Measurements from ENCODE around the gene FAM13A.
A peak's percentile ranks its signal among the peaks of the same experiment; 100 is the strongest.

The FAM13A gene

DNA sequence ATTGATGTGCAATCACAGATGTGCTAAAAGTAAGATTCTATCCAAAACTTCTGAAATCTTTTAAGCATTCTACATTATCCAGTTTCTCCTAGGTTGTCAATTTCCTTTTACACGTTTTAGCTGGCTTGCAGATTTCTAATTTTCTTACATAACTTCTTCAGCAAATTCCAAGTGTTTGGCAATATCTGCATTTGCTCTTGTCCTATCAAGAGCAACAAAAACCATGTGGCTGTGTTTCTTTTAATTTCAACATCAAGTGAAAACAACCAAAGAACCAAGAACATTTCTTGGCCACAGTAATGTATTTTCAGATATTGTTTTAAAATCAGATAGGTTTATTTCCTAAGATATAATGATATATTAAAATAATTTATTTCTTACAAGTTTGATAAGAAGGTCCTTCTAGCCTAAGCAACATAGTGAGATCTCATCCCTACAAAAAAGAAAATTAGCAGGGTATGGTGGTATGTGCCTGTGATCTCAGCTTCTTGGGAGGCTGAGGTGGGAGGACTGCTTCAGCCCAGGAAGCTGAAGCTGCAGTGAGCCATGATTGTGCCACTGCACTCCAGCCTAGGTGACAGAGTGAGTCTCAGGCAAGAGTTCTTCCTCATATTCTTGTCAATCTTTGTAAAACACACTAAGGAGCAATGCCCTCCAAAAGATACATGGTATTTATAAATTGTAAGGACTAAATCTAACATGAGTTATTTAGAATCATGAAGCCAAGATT lies 228.0 kb downstream of the FAM13A start:
- DNase-seq: no peak

DNA sequence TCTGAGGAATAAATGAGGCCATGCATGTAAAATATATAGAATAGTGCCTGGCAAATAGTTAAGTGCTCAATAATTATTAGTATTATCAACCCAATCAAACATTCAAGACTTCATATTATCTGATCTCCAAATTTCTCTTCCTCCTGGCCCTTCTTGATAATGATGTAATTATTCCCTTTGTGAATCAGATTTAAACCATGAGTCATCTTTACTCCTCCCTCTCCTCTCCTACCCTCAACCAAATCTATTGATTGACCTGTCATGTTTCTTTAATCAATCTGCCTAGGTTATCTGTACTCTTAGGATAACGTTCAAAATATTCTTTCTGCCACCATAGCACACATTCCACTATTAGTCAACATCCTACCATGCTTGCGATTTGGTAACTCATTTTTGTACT lies 229.5 kb downstream of the FAM13A start:
- no peak for DNase-seq

DNA sequence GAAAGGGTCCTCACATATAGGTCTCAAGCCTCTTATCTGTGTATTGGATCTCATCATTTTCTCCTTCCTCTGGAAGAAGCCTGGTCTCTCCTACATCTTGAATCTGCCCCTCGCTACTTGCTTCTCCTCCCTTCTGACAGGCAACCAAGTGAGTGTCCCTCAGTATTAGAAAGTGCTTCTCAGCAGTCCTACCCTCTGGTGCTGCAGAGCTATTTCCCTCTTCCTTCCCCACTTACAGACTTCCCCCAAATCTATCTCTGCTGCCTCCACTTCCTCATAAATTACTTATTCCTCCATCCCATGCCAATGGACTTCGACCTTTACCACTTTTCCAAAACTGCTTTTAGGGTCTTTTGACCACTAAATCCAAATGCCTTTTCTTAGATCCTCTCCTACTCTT lies 230.2 kb downstream of the FAM13A start:
- DNase-seq: no peak

DNA sequence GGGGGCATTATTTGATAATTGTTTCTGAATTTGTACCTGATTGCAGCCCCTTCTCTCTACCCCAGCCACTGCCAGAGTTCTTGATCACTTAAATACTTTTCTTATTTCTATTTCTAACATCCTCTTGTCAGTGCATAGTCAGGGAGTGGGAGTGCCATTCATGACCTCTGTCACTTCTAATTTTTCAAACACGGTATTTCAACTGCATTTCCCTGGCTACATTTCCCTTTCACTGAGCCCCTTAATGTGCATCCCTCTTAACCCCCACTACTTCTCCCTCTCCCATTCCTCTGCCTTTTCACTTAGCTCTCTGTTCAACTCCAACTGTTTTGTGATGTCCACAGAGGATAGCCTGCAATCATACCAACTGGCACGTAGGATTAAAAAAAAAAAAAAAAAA lies 231.1 kb downstream of the FAM13A start:
- DNase-seq: no peak

DNA sequence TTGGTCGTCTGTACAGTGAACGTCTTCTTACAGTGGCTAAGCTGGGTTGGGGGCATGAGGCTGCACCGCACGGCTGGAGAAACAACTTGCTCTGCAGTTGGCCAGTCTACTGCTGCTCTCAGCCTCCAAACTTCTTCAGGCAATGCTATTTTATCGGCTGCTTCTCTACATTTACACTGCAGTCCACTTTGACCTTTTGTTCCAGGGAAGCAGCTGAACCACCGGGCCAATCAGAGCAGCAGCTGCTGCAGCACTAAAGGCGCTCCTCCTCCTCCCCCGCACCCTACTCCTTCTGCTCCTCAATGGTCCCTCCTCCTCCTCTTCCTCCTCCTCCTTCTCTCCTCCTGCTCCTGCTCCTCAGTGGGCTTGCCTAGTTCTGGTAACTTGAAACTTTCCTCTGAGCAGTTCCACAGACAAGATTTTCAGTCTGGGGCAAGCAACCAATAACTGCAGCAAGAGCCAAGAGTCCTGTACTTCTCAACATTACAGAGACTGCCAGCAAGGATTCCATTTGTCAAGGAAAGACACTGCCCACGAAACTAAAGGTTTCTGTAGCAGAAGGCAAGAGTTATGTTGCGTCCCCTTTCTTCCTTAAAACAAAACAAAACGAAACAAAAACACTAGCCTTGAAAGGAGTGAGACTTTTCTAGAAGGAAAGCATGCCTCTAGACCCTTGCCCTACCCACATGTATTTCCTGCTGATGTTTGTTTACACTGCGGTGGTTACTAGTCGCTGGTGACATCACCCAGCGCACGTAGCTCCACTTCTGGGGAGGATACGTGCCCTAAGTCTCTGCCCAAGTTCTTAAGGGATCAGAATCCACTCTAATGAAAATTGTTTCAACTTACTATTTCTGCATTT lies 233.7 kb downstream of the FAM13A start:
- DNase-seq: peak; percentile 77

DNA sequence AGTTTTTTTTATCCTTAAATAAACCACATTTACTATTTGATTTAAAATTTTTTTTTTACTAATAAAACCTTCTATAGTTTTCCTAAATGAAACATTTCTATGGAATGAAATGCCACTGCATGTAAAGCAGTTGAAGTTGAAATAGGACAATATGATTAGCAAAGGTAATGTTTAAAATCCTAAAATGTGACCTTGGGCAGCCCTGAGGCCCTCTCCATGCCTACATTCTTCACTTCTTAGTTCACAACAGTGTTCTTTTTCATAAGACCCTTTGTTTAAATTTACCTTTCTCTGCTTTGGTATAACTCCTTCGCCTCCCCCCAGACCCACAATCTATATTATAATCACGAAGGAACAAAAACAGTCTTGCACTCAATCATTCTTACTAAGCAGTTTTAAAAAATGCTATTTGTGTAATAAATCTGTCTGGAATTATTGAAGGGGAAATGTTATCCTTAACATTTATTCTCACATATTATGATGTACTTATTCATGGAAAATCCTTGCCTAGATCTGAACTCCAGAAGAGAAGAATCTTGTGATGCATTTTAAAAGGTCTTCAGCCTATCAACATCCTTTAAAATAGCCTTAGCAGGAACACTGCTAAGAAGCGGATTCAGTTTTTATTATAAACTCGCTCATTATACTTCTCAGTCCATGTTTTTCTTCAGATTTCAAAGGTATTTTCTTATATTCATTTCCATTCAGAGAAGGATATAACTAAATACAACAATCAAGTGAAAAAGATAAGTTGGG lies 234.8 kb downstream of the FAM13A start:
- DNase-seq: no peak

DNA sequence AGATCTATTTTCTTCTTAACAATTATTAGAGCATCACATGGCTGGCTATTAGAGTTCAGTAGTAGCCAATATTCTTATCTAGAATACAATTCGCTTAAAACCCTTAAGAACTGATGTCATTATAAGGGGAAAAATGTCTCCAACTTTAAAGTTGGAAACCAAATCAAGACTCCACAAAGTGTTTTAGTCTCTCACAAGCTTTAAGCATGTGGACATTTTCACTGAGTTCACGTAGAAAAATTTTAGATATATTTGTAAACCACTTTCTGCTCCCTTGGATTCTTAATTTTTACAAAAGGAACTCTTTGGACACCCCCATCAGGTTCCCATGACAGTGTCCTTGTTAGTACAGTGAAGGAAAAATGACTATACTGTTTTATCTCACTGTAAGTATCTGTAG lies 235.5 kb downstream of the FAM13A start:
- DNase-seq: no peak

DNA sequence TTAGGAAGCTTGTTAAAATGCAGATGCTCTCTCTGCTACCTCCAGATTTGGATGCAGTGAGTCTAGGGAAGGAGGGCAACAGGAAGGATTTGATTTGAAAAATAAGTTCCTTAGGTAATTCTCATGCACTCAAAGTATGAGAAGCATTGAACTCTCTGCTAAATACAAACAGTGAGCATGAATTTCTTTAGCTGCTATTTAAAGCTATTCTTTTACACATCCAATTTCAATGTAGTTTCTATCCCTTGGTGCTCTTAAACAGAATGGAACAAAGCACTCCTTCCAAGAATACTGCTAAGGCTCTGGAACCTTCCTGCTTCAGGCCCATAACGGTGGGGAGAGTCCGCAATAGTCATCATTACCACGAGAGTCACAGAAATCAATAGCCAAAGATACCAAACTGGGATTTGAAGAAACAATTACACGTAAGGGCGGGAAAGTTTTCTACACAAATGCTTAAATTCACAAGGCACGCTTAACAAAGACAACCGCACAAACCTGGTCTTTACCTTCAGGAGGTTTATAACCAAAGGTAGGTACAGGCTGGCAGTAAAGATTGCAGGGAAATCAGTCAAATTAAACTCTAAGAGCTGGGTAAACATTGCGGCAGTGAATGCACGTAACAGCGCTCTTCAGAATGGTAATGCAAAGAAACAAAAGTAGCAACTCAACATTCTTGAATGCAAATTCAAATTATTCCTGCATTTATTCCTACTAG lies 236.1 kb downstream of the FAM13A start:
- DNase-seq: no peak

DNA sequence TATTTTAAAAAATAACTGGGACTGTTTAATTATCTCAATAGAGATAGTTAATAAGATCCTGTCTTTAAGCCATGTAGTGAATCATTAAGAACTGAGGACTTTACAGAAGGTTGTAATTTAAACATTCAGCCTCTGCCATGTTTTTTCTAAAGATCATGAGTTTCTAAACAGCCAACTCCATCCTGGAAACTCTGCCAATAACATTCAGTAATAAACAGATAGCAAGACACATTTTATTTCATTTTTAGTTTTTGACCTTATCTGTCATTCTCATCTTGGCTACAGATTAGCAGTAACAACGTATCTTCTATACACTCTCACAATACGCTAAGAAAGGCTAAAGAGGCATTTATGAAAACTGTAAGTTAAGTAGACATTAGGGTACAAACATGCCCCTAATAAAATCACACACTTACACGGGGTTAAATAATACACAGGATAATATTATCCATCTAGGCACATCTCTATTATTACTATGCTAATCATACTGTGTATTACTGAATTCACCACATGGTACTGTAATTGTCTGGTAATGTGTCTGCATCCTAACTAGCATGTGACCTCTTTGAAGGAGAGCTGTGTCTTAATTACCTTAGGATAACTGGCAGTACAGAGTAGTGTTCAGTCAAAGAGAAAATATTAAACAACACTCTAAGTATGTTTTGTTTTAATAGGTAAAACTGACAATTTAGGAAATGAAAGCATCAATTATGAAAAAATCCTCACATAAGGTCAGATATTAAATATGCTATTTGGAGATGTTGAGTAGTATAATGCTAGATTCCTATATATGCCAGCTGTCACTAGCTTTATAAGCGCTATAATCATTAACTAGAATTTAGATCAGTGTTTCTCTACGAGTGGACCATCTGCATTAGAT lies 236.9 kb downstream of the FAM13A start:
- DNase-seq: no peak

DNA sequence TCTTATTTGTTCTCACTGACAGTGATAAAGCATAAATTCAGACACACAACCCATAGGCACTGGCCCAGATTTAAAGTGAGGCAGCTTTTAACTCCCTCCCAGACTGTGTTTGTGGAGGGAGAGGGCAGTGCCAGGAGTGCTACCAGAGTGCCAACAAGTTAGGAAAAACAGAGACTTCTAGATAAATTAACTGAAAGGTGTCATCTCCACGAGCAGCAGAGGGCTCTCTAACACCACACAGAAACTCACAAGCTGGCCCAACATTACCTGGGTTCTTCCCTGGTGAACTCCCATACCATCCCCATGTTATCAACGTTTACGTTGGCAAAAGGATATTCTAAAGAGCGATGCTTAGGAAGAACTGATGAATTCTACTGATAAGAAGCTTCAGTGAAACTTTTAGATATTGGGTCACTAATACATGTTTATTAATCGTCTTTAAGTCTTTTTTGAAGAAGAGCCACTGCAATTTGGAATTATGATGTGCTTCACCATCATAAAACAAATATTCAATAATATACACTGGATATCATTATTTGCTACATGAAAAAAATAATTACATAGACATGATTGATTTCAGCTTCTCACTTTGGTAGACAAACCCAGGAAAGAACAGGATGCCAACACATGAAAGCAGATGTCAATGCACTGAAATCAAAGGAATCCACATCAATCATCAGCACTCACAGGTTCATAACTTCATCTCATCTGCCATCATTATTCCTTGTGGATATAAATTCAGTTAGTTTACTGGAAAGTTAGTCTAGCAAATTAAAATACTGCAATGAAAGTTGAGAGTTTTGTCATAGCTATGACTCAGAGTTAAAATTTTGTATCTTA lies 238.1 kb downstream of the FAM13A start:
- peak; percentile 35 for DNase-seq

DNA sequence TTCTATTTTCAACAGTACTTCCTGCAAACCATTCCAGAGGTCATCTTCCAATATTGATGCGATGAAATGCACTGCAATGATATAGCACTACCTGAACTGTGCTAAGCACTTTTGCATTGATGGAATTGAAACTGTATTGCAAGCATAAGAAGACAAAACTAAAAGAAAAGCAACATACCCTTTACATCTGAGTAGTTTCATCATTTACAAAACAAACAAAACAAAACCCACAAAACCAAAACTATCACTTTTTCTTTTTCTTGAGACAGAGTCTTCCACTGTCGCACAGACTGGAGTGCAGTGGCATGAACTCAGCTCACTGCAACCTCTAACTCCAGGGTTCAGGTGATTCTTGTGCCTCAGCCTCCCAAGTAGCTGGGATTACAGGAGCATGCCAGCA lies 239.2 kb downstream of the FAM13A start:
- DNase-seq: no peak

DNA sequence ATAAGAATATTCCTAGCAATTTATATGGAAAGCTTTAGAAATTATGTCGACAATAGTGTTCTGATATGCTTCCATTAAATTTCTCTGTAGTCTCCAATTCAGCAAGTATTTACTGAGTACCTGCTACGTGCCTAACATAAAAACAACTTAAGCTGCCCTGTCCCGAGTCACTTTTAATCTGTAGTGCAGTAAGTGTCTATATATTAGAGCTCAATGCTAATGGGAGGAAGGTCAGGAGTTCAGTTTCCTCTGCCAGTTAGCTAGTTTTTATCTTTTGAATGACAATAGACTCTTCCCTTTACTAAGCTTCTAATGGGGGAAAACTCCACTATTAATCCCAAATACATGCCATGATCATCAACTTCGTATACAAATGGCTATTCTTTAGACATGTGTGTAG lies 240.6 kb downstream of the FAM13A start:
- no peak for DNase-seq

DNA sequence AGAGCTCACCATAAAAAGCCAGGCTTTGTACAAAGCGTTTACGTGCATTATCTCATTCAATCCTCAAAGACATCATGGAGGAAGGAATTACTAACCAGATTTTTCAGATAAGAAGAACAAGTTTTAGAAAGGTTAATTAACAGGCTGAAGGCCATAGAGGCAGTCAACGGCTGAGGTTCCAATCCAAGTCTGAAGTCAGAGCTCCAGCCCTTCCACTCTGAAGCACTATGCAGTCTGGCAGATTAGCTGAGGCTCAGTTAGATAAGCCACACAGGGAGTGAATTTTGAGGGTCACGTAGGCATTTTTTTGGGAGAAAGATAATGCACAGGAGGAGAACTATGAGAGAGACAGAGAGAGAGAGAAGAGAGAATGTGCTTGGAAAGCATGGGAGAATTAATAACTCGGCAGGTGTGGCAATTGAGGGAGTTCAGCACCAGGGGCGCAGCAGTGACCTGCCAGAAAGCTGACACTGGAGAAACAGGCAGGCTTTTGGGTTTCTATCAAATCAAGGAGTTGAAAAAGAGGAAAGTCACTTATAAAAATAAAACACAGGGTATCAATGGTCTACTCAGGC lies 242.9 kb downstream of the FAM13A start:
- DNase-seq: no peak

DNA sequence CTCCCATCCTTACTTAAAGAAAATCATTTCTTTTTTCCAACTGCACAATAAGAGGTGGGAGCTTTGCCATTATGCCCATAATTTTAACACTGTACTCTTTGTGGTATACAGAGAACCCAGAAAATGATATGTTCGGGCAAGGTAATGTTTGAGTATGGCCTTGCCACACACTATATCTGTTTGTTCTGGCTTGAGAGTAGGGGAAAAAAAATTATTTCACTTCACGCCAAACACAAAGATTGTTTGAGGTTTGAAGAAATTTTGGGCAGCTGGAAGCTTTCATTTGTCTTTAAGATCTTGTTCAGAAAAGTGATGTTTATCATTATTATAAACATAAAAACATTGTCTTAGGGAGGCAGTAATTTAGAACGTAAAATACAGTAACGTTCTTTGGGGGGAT lies 244.0 kb downstream of the FAM13A start:
- DNase-seq: no peak

DNA sequence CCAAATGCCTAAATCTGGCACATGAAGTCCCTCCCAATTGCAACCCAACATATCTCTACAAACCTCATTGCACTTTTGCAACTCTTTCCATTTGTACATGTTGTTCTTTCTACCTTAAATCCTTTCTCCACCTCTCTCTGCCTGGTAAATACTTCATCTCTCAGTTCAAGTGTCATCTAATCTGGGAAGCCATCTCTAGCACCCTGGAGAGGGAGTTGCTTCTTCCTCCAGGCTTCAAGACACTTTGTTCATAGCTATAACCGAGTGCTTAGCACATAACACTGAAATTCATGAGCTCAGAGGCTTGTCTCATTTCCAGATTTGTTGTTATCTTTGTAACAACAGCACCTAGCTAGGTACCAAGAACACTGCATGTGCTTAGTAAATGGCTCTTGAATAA lies 244.6 kb downstream of the FAM13A start:
- DNase-seq: no peak

DNA sequence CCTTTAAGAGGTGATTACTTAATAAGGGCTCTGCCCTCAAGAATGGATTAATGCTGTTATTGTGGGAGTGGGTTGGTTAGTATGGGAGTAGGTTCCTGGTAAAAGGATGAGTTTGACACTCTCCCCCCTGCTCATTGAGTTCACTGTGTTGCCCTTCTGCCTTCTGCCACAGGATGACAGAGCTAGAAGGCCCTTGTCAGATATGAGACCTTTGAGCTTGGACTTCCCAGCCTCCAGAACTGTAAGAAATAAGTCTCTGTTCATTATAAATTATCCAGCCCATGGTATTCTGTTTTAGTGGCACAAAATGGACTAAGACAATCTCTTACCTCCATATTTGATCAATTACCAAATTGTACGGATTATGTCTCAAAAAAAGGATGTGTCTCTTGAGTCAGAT lies 245.1 kb downstream of the FAM13A start:
- no peak for DNase-seq

DNA sequence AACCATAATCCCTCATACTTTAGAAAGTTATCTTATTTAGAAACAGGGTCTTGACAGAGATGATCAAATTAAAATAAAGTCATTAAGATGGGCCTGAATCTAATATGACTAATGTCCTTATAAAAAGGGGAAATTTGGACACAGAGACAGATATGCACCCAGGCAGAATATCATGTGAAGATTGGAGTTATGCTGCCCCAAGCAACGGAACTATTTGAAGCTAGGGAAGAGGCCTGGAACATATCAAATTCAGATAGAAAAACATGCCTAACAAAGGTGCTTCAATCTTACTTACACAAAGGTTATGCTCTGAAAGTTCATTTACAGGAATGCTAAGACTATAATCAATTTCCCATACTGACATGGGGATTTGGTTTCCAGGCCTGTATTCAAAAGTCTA lies 246.7 kb downstream of the FAM13A start:
- DNase-seq: no peak

DNA sequence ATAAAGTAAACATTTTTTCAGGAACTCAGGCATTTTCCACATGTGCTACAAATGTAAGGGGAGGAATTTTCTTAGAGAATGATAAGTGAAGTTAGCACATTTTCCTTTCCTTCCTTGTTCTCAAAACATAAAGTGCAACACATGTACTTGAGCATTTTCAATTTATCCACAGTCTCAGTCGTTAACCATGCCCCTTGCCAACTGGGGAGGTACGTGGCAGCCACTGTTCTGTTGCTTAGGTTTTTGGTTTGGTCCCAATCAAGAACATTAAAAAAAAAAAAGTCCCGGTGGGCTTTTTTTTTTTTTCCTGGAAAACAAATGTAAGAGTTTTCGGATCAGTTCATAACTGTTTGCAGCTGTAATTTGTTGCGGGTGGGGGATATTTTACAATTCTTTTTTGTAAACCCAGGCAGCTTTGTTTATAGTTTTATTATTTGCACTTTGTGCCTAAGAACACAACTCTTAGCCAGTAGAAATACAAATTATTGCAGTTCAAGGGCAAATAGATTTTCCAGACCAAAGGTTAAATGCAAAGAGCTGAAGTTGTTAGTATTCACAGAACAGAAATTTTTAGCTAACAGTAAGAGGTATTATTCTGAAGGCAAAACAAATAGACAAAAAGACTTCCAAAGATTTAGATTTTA lies 247.3 kb downstream of the FAM13A start:
- no peak for DNase-seq

DNA sequence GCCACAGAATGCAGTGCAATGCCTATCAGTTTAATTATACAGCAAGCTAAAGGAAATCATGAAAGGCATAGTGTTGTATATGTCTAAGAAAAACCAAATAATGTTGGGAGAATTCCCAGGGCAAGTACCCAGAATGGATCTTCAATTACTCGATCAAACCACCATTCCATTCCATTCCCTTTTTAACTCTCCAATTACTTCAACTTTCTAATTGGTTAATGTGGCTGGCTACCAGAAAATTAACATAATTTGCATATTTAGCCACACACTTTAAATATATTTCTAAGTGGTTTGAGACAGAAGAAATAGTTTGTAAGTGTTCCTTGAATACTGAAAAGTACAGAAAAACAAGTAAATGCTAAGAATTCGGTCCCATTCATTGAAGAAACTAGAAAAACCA lies 247.9 kb downstream of the FAM13A start:
- no peak for DNase-seq

DNA sequence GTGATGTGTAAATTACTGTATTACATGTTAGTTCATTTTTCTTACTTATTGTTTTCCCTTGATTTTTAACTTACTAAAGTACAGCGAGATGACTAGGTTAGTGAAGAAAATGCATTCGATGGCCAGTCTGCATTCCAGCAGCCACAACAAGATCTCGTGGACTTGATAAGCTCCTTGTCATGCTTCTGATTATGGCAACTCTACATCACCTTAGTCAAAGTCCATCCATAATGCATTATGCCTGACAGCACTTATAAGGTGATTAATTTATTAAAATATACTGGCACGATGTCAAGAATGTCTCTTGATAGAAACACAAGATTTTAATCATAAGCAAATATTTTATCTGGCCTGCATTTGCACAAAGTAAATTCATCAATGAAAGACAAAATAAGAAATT lies 249.5 kb downstream of the FAM13A start:
- no peak for DNase-seq
